Measurements from ENCODE around the gene C22orf31. TPM values are rescaled to one million over a fixed set of nuclear protein-coding genes. Genes with fewer than 3 reads are reported as not detected.

C22orf31 gene
- total RNA-seq, 2 donors from 2014 or later = not detected

- no peaks in the 10 kb centered on the region for H3K9me3 Mint-ChIP-seq
- peaks cover 58 to 83% of the 10 kb centered on the region in 2 donors for H3K27me3 Mint-ChIP-seq
Observed at GRCh38 chr22:29074276-29074772, 12.7 kb upstream of the C22orf31 start.

GRCh38 chr22:29073618-29074275 lies 12.1 kb upstream of the C22orf31 start:
- Mint-ChIP-seq H3K4me1 (ENCODE audit: low read depth in 2 of 2) (peaks cover 14 to 26% of the 10 kb centered on the region in 2 donors), H3K36me3 (no peaks in the 10 kb centered on the region), H3K4me3 (peak overlapping the region; percentile 58), H3K9me3 (no peaks in the 10 kb centered on the region), H3K27me3 (peaks cover 57 to 81% of the 10 kb centered on the region in 2 donors), H3K27ac (no peak overlapping the region)
- ATAC-seq (no peak), DNase-seq (ENCODE audit: low spot score) (no peak)

More at GRCh38 chr22:29074276-29074772, 12.7 kb upstream of the C22orf31 start:
- Mint-ChIP-seq H3K27ac (no peak overlapping the region), H3K4me1 (ENCODE audit: low read depth in 2 of 2) (peaks cover 20 to 32% of the 10 kb centered on the region in 2 donors), H3K36me3 (no peaks in the 10 kb centered on the region), H3K4me3 (peak overlapping the region; percentile 58)
- DNase-seq (ENCODE audit: low spot score) = no peak
- no peak for ATAC-seq

GRCh38 chr22:29072979-29073617 lies 11.5 kb upstream of the C22orf31 start, which contains the start of gene KREMEN1:
Gene KREMEN1, plus strand, starts transcription at chr22:29073035. Its CDS starts 96 bp downstream, at chr22:29073131.
- H3K9me3 Mint-ChIP-seq = no peaks in the 10 kb centered on the region
- peak in 1 of 2 donors; percentile 5 for ATAC-seq
- peak within 1 kb of the TSS; percentile 61 for H3K4me3 Mint-ChIP-seq
- no peak within 1 kb of the TSS for H3K27ac Mint-ChIP-seq
- H3K4me1 Mint-ChIP-seq (ENCODE audit: low read depth in 2 of 2) = peaks cover 13 to 24% of the 10 kb centered on the region in 2 donors
- no peak for DNase-seq (ENCODE audit: low spot score)
- H3K27me3 Mint-ChIP-seq = peaks cover 51 to 74% of the 10 kb centered on the region in 2 donors
- no peaks in the 10 kb centered on the region for H3K36me3 Mint-ChIP-seq

GRCh38 chr22:29072193-29072978 lies 10.8 kb upstream of the C22orf31 start:
- Mint-ChIP-seq H3K36me3 (no peaks in the 10 kb centered on the region), H3K9me3 (no peaks in the 10 kb centered on the region), H3K4me3 (peak overlapping the region; percentile 61), H3K27me3 (peaks cover 48 to 71% of the 10 kb centered on the region in 2 donors), H3K4me1 (ENCODE audit: low read depth in 2 of 2) (peaks cover 13 to 24% of the 10 kb centered on the region in 2 donors), H3K27ac (no peak overlapping the region)
- peak; percentile 82 for DNase-seq (ENCODE audit: low spot score)
- peak; percentile 97 for ATAC-seq

- H3K9me3 Mint-ChIP-seq = no peaks in the 10 kb centered on the region
- H3K27me3 Mint-ChIP-seq = peaks cover 50 to 73% of the 10 kb centered on the region in 2 donors
- no peak for DNase-seq (ENCODE audit: low spot score)
- peaks cover 13 to 24% of the 10 kb centered on the region in 2 donors for H3K4me1 Mint-ChIP-seq (ENCODE audit: low read depth in 2 of 2)
- H3K36me3 Mint-ChIP-seq = no peaks in the 10 kb centered on the region
- no peak overlapping the region for H3K27ac Mint-ChIP-seq
- peak overlapping the region; percentile 61 for H3K4me3 Mint-ChIP-seq
- ATAC-seq = no peak
Observed at GRCh38 chr22:29071261-29072045, 9.8 kb upstream of the C22orf31 start.

GRCh38 chr22:29070490-29070889 lies 8.9 kb upstream of the C22orf31 start:
- H3K27ac Mint-ChIP-seq = no peak overlapping the region
- DNase-seq (ENCODE audit: low spot score) (no peak), ATAC-seq (no peak)
- H3K36me3 Mint-ChIP-seq = no peaks in the 10 kb centered on the region
- H3K9me3 Mint-ChIP-seq = no peaks in the 10 kb centered on the region
- H3K4me3 Mint-ChIP-seq = peak overlapping the region; percentile 43
- H3K27me3 Mint-ChIP-seq = peaks cover 47 to 64% of the 10 kb centered on the region in 2 donors
- peaks cover 13 to 22% of the 10 kb centered on the region in 2 donors for H3K4me1 Mint-ChIP-seq (ENCODE audit: low read depth in 2 of 2)

- DNase-seq (ENCODE audit: low spot score) = no peak
- H3K4me1 Mint-ChIP-seq (ENCODE audit: low read depth in 2 of 2) = peaks cover 13 to 21% of the 10 kb centered on the region in 2 donors
- no peaks in the 10 kb centered on the region for H3K36me3 Mint-ChIP-seq
- ATAC-seq = no peak
- H3K9me3 Mint-ChIP-seq = no peaks in the 10 kb centered on the region
- no peak overlapping the region for H3K4me3 Mint-ChIP-seq
- peaks cover 44 to 54% of the 10 kb centered on the region in 2 donors for H3K27me3 Mint-ChIP-seq
- H3K27ac Mint-ChIP-seq = no peak overlapping the region
Observed at GRCh38 chr22:29069463-29069862, 7.8 kb upstream of the C22orf31 start.

GRCh38 chr22:29065468-29066190 lies 4.0 kb upstream of the C22orf31 start:
- H3K4me3 Mint-ChIP-seq = no peak overlapping the region
- H3K4me1 Mint-ChIP-seq (ENCODE audit: low read depth in 2 of 2) = peaks cover 0 to under 1% of the 10 kb centered on the region in 2 donors
- H3K9me3 Mint-ChIP-seq = no peaks in the 10 kb centered on the region
- DNase-seq (ENCODE audit: low spot score) (no peak), ATAC-seq (no peak)
- peaks cover 45% of the 10 kb centered on the region in 2 donors for H3K27me3 Mint-ChIP-seq
- H3K36me3 Mint-ChIP-seq = no peaks in the 10 kb centered on the region
- H3K27ac Mint-ChIP-seq = no peak overlapping the region

GRCh38 chr22:29062286-29062821 lies 723 bp upstream of the C22orf31 start:
- DNase-seq (ENCODE audit: low spot score) = no peak
- peaks cover 45 to 46% of the 10 kb centered on the region in 2 donors for H3K27me3 Mint-ChIP-seq
- H3K4me1 Mint-ChIP-seq (ENCODE audit: low read depth in 2 of 2) = no peaks in the 10 kb centered on the region
- no peaks in the 10 kb centered on the region for H3K36me3 Mint-ChIP-seq
- H3K4me3 Mint-ChIP-seq = no peak overlapping the region
- no peak overlapping the region for H3K27ac Mint-ChIP-seq
- no peak for ATAC-seq
- no peaks in the 10 kb centered on the region for H3K9me3 Mint-ChIP-seq

GRCh38 chr22:29060931-29061330 lies 700 bp downstream of the C22orf31 start:
- Mint-ChIP-seq H3K36me3 (no peaks in the 10 kb centered on the region), H3K27me3 (peaks cover 37 to 39% of the 10 kb centered on the region in 2 donors), H3K9me3 (no peaks in the 10 kb centered on the region), H3K4me1 (ENCODE audit: low read depth in 2 of 2) (no peaks in the 10 kb centered on the region), H3K4me3 (no peak overlapping the region), H3K27ac (no peak overlapping the region)
- no peak for ATAC-seq
- DNase-seq (ENCODE audit: low spot score) = no peak

- Mint-ChIP-seq H3K27ac (no peak overlapping the region), H3K36me3 (no peaks in the 10 kb centered on the region), H3K4me3 (no peak overlapping the region), H3K4me1 (ENCODE audit: low read depth in 2 of 2) (no peaks in the 10 kb centered on the region), H3K9me3 (no peaks in the 10 kb centered on the region), H3K27me3 (peaks cover 35 to 43% of the 10 kb centered on the region in 2 donors)
- ATAC-seq = no peak
- DNase-seq (ENCODE audit: low spot score) = no peak
Observed at GRCh38 chr22:29060251-29060869, 1.3 kb downstream of the C22orf31 start.

- no peak overlapping the region for H3K27ac Mint-ChIP-seq
Observed at GRCh38 chr22:29056472-29056871, 5.2 kb downstream of the C22orf31 start.

More at GRCh38 chr22:29056472-29056871, 5.2 kb downstream of the C22orf31 start:
- no peak for DNase-seq (ENCODE audit: low spot score)
- peaks cover 24 to 41% of the 10 kb centered on the region in 2 donors for H3K27me3 Mint-ChIP-seq
- H3K4me1 Mint-ChIP-seq (ENCODE audit: low read depth in 2 of 2) = no peaks in the 10 kb centered on the region
- no peaks in the 10 kb centered on the region for H3K36me3 Mint-ChIP-seq
- H3K4me3 Mint-ChIP-seq = no peak overlapping the region
- no peak for ATAC-seq
- H3K9me3 Mint-ChIP-seq = no peaks in the 10 kb centered on the region
